NOMO-1 treated with DMSO at 0.1 percent for 48 hours (cell line): Measurements from ENCODE around the gene TNFRSF21.

Experiments
- DNase-seq: peaks from one replicate; lab custom pipeline; 2025; ENCODE audit not compliant: unreplicated experiment; lab: John Stamatoyannopoulos, UW

The TNFRSF21 gene

GRCh38 chr6:47181681-47182080, 128.0 kb downstream of the TNFRSF21 start:
- DNase-seq: no peak
